Colonic mucosa (tissue), 4 donors: Measurements from ENCODE around the gene TBPL1. TPM values are rescaled to one million over a fixed set of nuclear protein-coding genes. Genes with fewer than 3 reads are reported as not detected.

Experiments
- DNase-seq: peaks from one replicate; pipeline ENCODE4 v3.0.0-alpha.2; 2020
- H3K27ac ChIP-seq: fragments of 200-600 bp; one replicate; pipeline ENCODE4 v1.8.0; 2021
- H3K27me3 ChIP-seq: fragments of 200-600 bp; one replicate; pipeline ENCODE4 v1.8.0; 2021
- H3K36me3 ChIP-seq: fragments of 200-600 bp; one replicate; pipeline ENCODE4 v1.8.0; 2021
- H3K4me1 ChIP-seq: fragments of 200-600 bp; one replicate; pipeline ENCODE4 v1.8.0; 2021; ENCODE audit warnings: mild to moderate bottlenecking
- H3K4me3 ChIP-seq: fragments of 200-600 bp; one replicate; pipeline ENCODE4 v1.8.0; 2021
- H3K9ac ChIP-seq, 2 donors: one replicate each; pipeline ENCODE4 v1.7.0; 2013; ENCODE audit warnings: control low read depth in 2 of 2, low read depth in 2 of 2, low read length in 2 of 2
- H3K9me3 ChIP-seq: fragments of 200-600 bp; one replicate; pipeline ENCODE4 v1.8.0; 2021
- intact Hi-C: fragments of 100-400 bp; cut with DNase I; formaldehyde crosslinking; loops from one replicate; pipeline ENCODE4 v1.14.1; 2022
- total RNA-seq, 2 donors: library from RNA; stranded (reverse); fragmentation: NEBNext Ultra II Directional in 1 of 2; extraction: Animal tissue kit (Norgen Biotek cat#: 25700) in 1 of 2; gene quantifications; one replicate each; pipeline ENCODE4 v1.2.1, GENCODE V29; 2021
- TF ChIP-seq, protein P1 (sequence below): fragments of 200-600 bp; IDR thresholded peaks from one replicate; pipeline ENCODE4 v1.8.0; 2022; ENCODE audit warnings: antibody characterized with exemption, mild to moderate bottlenecking
- donor health status: healthy.
- donor health status: DM: no; HTN: no; CAD: no.
- donor health status: DM: no; HTN: no; CAD: no.

Gene TBPL1
- total RNA-seq, 2 donors from 2014 or later, result 28.1 to 29.0 TPM

DNA sequence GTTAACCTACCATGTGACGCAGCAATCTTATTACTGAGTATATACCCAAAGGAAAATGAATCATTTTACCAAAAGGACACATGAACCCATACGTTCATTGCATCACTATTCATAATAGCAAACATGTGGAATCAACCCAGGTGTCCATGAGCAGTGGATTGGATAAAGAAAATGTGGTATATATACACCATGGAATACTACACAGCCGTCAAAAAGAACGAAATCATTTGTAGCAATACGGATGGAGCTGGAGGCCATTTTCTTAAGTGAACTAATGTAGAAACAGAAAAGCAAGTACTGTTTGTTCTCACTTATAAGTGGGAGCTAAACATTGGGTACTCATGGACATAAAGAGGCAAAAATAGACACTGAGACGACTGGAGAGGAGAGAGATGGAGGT is 44.2 kb downstream of the TBPL1 start:
- Histone ChIP-seq H3K36me3 (no peaks in the 10 kb centered on the region), H3K27ac (no peak overlapping the region), H3K27me3 (no peaks in the 10 kb centered on the region), H3K9ac (no peak overlapping the region), H3K4me1 (no peaks in the 10 kb centered on the region), H3K4me3 (no peak overlapping the region), H3K9me3 (no peaks in the 10 kb centered on the region)
- TF ChIP-seq, protein P1, sequence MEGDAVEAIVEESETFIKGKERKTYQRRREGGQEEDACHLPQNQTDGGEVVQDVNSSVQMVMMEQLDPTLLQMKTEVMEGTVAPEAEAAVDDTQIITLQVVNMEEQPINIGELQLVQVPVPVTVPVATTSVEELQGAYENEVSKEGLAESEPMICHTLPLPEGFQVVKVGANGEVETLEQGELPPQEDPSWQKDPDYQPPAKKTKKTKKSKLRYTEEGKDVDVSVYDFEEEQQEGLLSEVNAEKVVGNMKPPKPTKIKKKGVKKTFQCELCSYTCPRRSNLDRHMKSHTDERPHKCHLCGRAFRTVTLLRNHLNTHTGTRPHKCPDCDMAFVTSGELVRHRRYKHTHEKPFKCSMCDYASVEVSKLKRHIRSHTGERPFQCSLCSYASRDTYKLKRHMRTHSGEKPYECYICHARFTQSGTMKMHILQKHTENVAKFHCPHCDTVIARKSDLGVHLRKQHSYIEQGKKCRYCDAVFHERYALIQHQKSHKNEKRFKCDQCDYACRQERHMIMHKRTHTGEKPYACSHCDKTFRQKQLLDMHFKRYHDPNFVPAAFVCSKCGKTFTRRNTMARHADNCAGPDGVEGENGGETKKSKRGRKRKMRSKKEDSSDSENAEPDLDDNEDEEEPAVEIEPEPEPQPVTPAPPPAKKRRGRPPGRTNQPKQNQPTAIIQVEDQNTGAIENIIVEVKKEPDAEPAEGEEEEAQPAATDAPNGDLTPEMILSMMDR, result no peak
- intact Hi-C loops, result no loop called here
- no peak for DNase-seq

GRCh38 chr6:133999305-133999704 is 46.3 kb downstream of the TBPL1 start:
- H3K4me3 ChIP-seq, result no peak overlapping the region
- no peak for DNase-seq
- no peak overlapping the region for H3K27ac ChIP-seq
- no peaks in the 10 kb centered on the region for H3K36me3 ChIP-seq
- H3K27me3 ChIP-seq, result no peaks in the 10 kb centered on the region
- intact Hi-C loops, result no loop called here
- TF ChIP-seq, protein P1, result no peak
- H3K4me1 ChIP-seq, result no peaks in the 10 kb centered on the region
- no peaks in the 10 kb centered on the region for H3K9me3 ChIP-seq
- no peak overlapping the region for H3K9ac ChIP-seq

GRCh38 chr6:134000443-134000842 is 47.4 kb downstream of the TBPL1 start:
- no peaks in the 10 kb centered on the region for H3K36me3 ChIP-seq
- intact Hi-C loops, result no loop called here

DNA sequence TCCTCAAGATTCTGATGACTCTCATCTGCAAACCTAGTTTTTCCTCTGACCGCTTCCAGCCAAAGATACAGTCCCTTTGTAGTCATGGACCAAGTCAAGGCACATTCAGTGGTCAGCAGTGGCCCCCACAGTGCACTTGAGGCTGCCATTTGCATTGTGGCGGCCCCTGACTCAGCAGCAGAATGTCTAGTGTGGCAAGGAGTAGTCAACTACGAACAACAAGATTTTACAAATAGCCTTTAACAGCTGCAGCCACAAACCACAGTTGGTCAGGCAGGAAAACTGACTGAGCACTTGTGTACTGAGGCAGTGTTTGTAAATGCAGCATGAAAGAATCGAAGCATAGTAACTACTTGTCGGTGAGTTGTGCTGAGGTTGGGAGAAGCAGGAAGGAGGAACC is 49.8 kb downstream of the TBPL1 start:
- intact Hi-C loops, result no loop called here
- no peak for DNase-seq
- no peaks in the 10 kb centered on the region for H3K4me1 ChIP-seq
- no peaks in the 10 kb centered on the region for H3K36me3 ChIP-seq
- no peaks in the 10 kb centered on the region for H3K27me3 ChIP-seq
- H3K27ac ChIP-seq, result no peak overlapping the region
- no peaks in the 10 kb centered on the region for H3K9me3 ChIP-seq
- TF ChIP-seq, protein P1, result no peak
- H3K9ac ChIP-seq, result no peak overlapping the region
- no peak overlapping the region for H3K4me3 ChIP-seq

More at GRCh38 chr6:134000443-134000842, 47.4 kb downstream of the TBPL1 start:
- Histone ChIP-seq H3K9ac (no peak overlapping the region), H3K4me3 (no peak overlapping the region), H3K27me3 (no peaks in the 10 kb centered on the region), H3K4me1 (no peaks in the 10 kb centered on the region), H3K27ac (no peak overlapping the region), H3K9me3 (no peaks in the 10 kb centered on the region)
- no peak for DNase-seq
- TF ChIP-seq, protein P1, result no peak

GRCh38 chr6:134003542-134003951 is 50.5 kb downstream of the TBPL1 start:
- no peak overlapping the region for H3K4me3 ChIP-seq
- H3K36me3 ChIP-seq, result no peaks in the 10 kb centered on the region
- no peaks in the 10 kb centered on the region for H3K4me1 ChIP-seq
- no peak for DNase-seq
- H3K9me3 ChIP-seq, result no peaks in the 10 kb centered on the region
- TF ChIP-seq, protein P1, result no peak
- H3K9ac ChIP-seq, result no peak overlapping the region
- H3K27ac ChIP-seq, result no peak overlapping the region
- no peaks in the 10 kb centered on the region for H3K27me3 ChIP-seq
- intact Hi-C loops, result no loop called here

GRCh38 chr6:134004714-134005113 is 51.7 kb downstream of the TBPL1 start:
- TF ChIP-seq, protein P1, result no peak
- Histone ChIP-seq H3K27ac (no peak overlapping the region), H3K36me3 (no peaks in the 10 kb centered on the region), H3K27me3 (no peaks in the 10 kb centered on the region), H3K9me3 (no peaks in the 10 kb centered on the region), H3K4me1 (no peaks in the 10 kb centered on the region), H3K9ac (no peak overlapping the region), H3K4me3 (no peak overlapping the region)
- intact Hi-C loops, result no loop called here
- no peak for DNase-seq
